IMR-90 (cell line): ENCODE results near the gene CYTH1. TPM values are rescaled to one million over a fixed set of nuclear protein-coding genes. Genes with fewer than 3 reads are reported as not detected.

Experiments used
- ATAC-seq: fragments of 200-7000 bp; cut with Tn5 transposase; 2 replicates; pipeline ENCODE4 v1.9.1; 2020; ENCODE audit warnings: low read depth, mild to moderate bottlenecking, moderate library complexity
- BruUV-seq: library from RNA; stranded (reverse); fragments of 400-500 nt; replicated peaks from 2 replicates; lab custom pipeline; 2021; lab: Mats Ljungman, UMichigan
- CTCF ChIA-PET: fragments of 300-600 bp; formaldehyde crosslinking; extraction: SDS; loops from one replicate; lab custom pipeline; 2021; ENCODE audit warnings: antibody characterized with exemption; lab: Yijun Ruan, JAX
- POLR2A ChIA-PET: fragments of 300-600 bp; sonication (Branson Sonifier 250); formaldehyde crosslinking; loops from one replicate; lab custom pipeline; 2022; ENCODE audit warnings: antibody characterized with exemption; ENCODE audit not compliant: unreplicated experiment; lab: Charles Lee
- DNase-seq: peaks from one replicate; pipeline ENCODE4 v3.0.0; 2013
- H2AFZ ChIP-seq: replicated peaks from 2 replicates; pipeline ENCODE3; 2013; ENCODE audit warnings: low read length, mild to moderate bottlenecking; ENCODE audit not compliant: poor library complexity
- H2AK5ac ChIP-seq: 2 replicates; pipeline ENCODE4 v1.6.1; 2013; ENCODE audit warnings: low read depth, low read length, inconsistent platforms
- H2AK9ac ChIP-seq: replicated peaks from 2 replicates; pipeline ENCODE3; 2013; ENCODE audit warnings: mild to moderate bottlenecking, low read depth, low read length, moderate library complexity; ENCODE audit not compliant: poor library complexity
- H2BK120ac ChIP-seq: 2 replicates; pipeline ENCODE4 v1.6.1; 2013; ENCODE audit warnings: low read depth, low read length, inconsistent platforms
- H2BK15ac ChIP-seq: 3 replicates; pipeline ENCODE4 v1.6.1; 2013; ENCODE audit warnings: low read depth, low read length, inconsistent platforms
- H2BK20ac ChIP-seq: 2 replicates; pipeline ENCODE4 v1.6.1; 2013; ENCODE audit warnings: low read depth, mild to moderate bottlenecking, inconsistent platforms, low read length, moderate library complexity
- H2BK5ac ChIP-seq: 2 replicates; pipeline ENCODE4 v1.6.1; 2013; ENCODE audit warnings: mild to moderate bottlenecking, low read depth, low read length, inconsistent platforms; ENCODE audit not compliant: poor library complexity, severe bottlenecking
- H3K14ac ChIP-seq: replicated peaks from 2 replicates; pipeline ENCODE4 v1.6.1; 2013; ENCODE audit warnings: low read depth, low read length, inconsistent platforms
- H3K18ac ChIP-seq: 2 replicates; pipeline ENCODE4 v1.6.1; 2013; ENCODE audit warnings: low read depth, low read length, control low read depth
- H3K23ac ChIP-seq: 2 replicates; pipeline ENCODE4 v1.6.1; 2013; ENCODE audit warnings: low read depth, low read length, inconsistent platforms
- H3K27ac ChIP-seq: 2 replicates; pipeline ENCODE4 v1.5.1; 2013; ENCODE audit warnings: mild to moderate bottlenecking, control low read depth, low read length; ENCODE audit not compliant: insufficient read depth
- H3K27me3 ChIP-seq: 2 replicates; pipeline ENCODE4 v1.6.1; 2013; ENCODE audit warnings: low read length; ENCODE audit not compliant: control insufficient read depth, insufficient read depth
- H3K36me3 ChIP-seq: 2 replicates; pipeline ENCODE4 v1.6.1; 2013; ENCODE audit warnings: low read length, mixed read lengths; ENCODE audit not compliant: control insufficient read depth, insufficient read depth
- H3K4ac ChIP-seq: 2 replicates; pipeline ENCODE4 v1.6.1; 2013; ENCODE audit warnings: low read depth, low read length, inconsistent platforms
- H3K4me1 ChIP-seq: 2 replicates; pipeline ENCODE4 v1.6.1; 2013; ENCODE audit warnings: low read length, mixed read lengths; ENCODE audit not compliant: control insufficient read depth, insufficient read depth
- H3K4me2 ChIP-seq: 2 replicates; pipeline ENCODE4 v1.6.1; 2013; ENCODE audit warnings: low read depth, mild to moderate bottlenecking, control low read depth, low read length, moderate library complexity
- H3K4me3 ChIP-seq: 2 replicates; pipeline ENCODE4 v1.5.1; 2013; ENCODE audit warnings: low read depth, mild to moderate bottlenecking, control low read depth, low read length, moderate library complexity; ENCODE audit not compliant: insufficient read depth
- H3K56ac ChIP-seq: 2 replicates; pipeline ENCODE4 v1.6.1; 2013; ENCODE audit warnings: low read length, inconsistent platforms; ENCODE audit not compliant: insufficient read depth; ENCODE audit errors: extremely low read depth
- H3K79me1 ChIP-seq, 2 experiments: 2 replicates each; pipeline ENCODE4 v1.6.1; 2013; ENCODE audit warnings: low read length in 2 of 2, inconsistent platforms in 1 of 2, low read depth in 1 of 2
- H3K9ac ChIP-seq: 2 replicates; pipeline ENCODE4 v1.6.1; 2013; ENCODE audit warnings: low read depth, low read length, control low read depth
- H3K9me1 ChIP-seq: 2 replicates; pipeline ENCODE4 v1.6.1; 2013; ENCODE audit warnings: low read length, inconsistent platforms; ENCODE audit not compliant: insufficient read depth
- H3K9me3 ChIP-seq: 2 replicates; pipeline ENCODE4 v1.6.1; 2013; ENCODE audit warnings: low read length; ENCODE audit not compliant: control insufficient read depth, insufficient read depth
- H4K20me1 ChIP-seq: 2 replicates; pipeline ENCODE4 v1.6.1; 2013; ENCODE audit warnings: low read length, inconsistent platforms; ENCODE audit not compliant: insufficient read depth
- H4K5ac ChIP-seq: 2 replicates; pipeline ENCODE4 v1.6.1; 2013; ENCODE audit warnings: mild to moderate bottlenecking, low read depth, low read length, control low read depth
- H4K8ac ChIP-seq, 2 experiments: 2 replicates each; pipeline ENCODE4 v1.6.1; 2013; ENCODE audit warnings: low read depth in 2 of 2, low read length in 2 of 2, control low read depth in 1 of 2, inconsistent platforms in 1 of 2
- H4K91ac ChIP-seq: 2 replicates; pipeline ENCODE4 v1.6.1; 2013; ENCODE audit warnings: low read depth, low read length, inconsistent platforms; ENCODE audit not compliant: insufficient read depth
- BHLHE40 ChIP-seq: fragments of 150-350 bp; IDR thresholded peaks from 2 replicates; pipeline ENCODE4 v1.6.1; 2016; ENCODE audit warnings: mild to moderate bottlenecking, low read depth, low read length
- CEBPB ChIP-seq: IDR thresholded peaks from 2 replicates; pipeline ENCODE4 v1.6.1; 2012; ENCODE audit warnings: low read depth, low read length, improper control_type of control experiment
- CHD1 ChIP-seq: IDR thresholded peaks from 2 replicates; pipeline ENCODE4 v1.6.1; 2012; ENCODE audit warnings: low read depth, low read length, improper control_type of control experiment
- MAFK ChIP-seq: IDR thresholded peaks from 2 replicates; pipeline ENCODE4 v1.6.1; 2012; ENCODE audit warnings: low read depth, low read length, improper control_type of control experiment
- MAZ ChIP-seq: IDR thresholded peaks from 2 replicates; pipeline ENCODE4 v1.6.1; 2012; ENCODE audit warnings: low read depth, mild to moderate bottlenecking, low read length, improper control_type of control experiment, moderate library complexity, borderline replicate concordance
- MXI1 ChIP-seq: IDR thresholded peaks from 2 replicates; pipeline ENCODE4 v1.6.1; 2012; ENCODE audit warnings: low read depth, mild to moderate bottlenecking, low read length, moderate library complexity, borderline replicate concordance
- NFE2L2 ChIP-seq: fragments of 150-350 bp; IDR thresholded peaks from 2 replicates; pipeline ENCODE4 v1.6.1; 2016; ENCODE audit warnings: low read depth, mild to moderate bottlenecking, low read length
- POLR2A ChIP-seq: IDR thresholded peaks from 2 replicates; pipeline ENCODE4 v1.6.1; 2012; ENCODE audit warnings: mild to moderate bottlenecking, low read depth, low read length
- RAD21 ChIP-seq: IDR thresholded peaks from 2 replicates; pipeline ENCODE4 v1.6.1; 2012; ENCODE audit warnings: low read length, improper control_type of control experiment
- RCOR1 ChIP-seq: IDR thresholded peaks from 2 replicates; pipeline ENCODE4 v1.6.1; 2012; ENCODE audit warnings: mild to moderate bottlenecking, low read length, improper control_type of control experiment; ENCODE audit not compliant: insufficient replicate concordance
- RFX5 ChIP-seq: IDR thresholded peaks from 2 replicates; pipeline ENCODE4 v1.8.0; 2012; ENCODE audit warnings: low read depth, mild to moderate bottlenecking, low read length, moderate library complexity
- SMC3 ChIP-seq: fragments of 150-350 bp; IDR thresholded peaks from 2 replicates; pipeline ENCODE4 v1.6.1; 2016; ENCODE audit warnings: low read depth, mild to moderate bottlenecking, antibody characterized with exemption, low read length, moderate library complexity
- WGBS, 2 experiments: methylation state at CpG; one replicate each; pipeline versions ENCODE4 v1.1.5 to v1.1.7; 2013; ENCODE audit warnings: missing lambda C conversion rate in 2 of 2; ENCODE audit not compliant: insufficient read length in 1 of 2; ENCODE audit errors: extremely low coverage in 2 of 2; 5-methylcytosine and 5-hydroxymethylcytosine counted together
- dilution Hi-C: fragments of 300-500 bp; cut with HindIII; formaldehyde crosslinking; loops from one replicate; pipeline ENCODE4 v1.14.3; 2018; ENCODE audit warnings: low sequenced_read_pairs; ENCODE audit not compliant: unreplicated experiment
- in situ Hi-C: fragments of 300-500 bp; cut with MboI; formaldehyde crosslinking; loops from 3 replicates; pipeline ENCODE4 v1.14.3; 2019; ENCODE audit warnings: low sequenced_read_pairs, inconsistent platforms, mixed read lengths
- intact Hi-C: fragments of 100-400 bp; cut with micrococcal nuclease; formaldehyde crosslinking; loops from 2 replicates; pipeline ENCODE4 v1.10.0; 2022
- polyA plus RNA-seq, 3 experiments: library from polyadenylated mRNA; depleted of rRNA; stranded (reverse); fragments of >200 nt; gene quantifications; 2 replicates each; pipeline ENCODE4 v1.2.3, GENCODE V29; 2012; ENCODE audit warnings: low replicate concordance in 1 of 3
- total RNA-seq: library from RNA; depleted of rRNA; stranded (reverse); fragments of >200 nt; gene quantifications from 2 replicates; pipeline ENCODE4 v1.2.3, GENCODE V29; 2012
- TF ChIP-seq, protein P1 (sequence below): fragments of 150-350 bp; IDR thresholded peaks from 2 replicates; pipeline ENCODE4 v1.6.1; 2017; ENCODE audit warnings: mild to moderate bottlenecking, antibody characterized with exemption, low read length, low read depth
- TF ChIP-seq, protein P2 (sequence below): conservative IDR thresholded peaks from 2 replicates; pipeline ENCODE4 v1.5.1; 2012; ENCODE audit warnings: mild to moderate bottlenecking, low read depth, low read length, improper control_type of control experiment

CYTH1 gene
- total and polyA plus RNA-seq, 2 of the 4 experiments (the other 2 are of a cell fraction): 7.9 to 12.4 TPM

DNA sequence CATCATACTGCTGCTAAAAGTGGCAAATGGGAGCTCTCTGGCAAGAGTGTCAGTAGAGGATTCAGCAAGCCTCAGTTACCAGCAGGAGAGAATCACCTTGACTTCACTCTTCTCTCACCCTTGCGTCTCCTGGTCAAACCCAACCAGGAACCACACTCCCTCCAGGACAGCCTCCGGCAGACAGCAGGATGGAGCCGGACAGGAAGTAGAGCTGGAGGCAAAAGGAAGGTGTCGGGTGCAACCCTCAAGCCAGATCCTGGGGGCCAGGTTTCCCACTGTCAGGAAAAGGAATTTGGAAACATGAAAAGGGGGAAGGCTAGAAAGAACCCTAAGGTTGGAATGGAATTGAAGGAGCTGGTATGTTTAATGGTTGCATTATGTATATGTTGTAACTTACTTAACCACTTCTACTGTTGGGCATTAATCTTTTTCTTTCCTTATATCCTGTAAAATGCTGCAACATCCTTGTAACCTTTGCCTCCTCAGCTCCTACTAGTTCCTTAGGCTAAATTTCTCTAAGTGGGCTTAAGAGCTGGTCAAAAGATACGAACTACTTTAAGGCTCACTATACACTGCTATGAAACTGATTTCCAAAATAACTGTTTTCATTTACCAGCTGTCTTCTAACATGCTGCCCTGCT is 40.3 kb downstream of the CYTH1 start:
- Histone ChIP-seq H2AFZ (no peak overlapping the region), H4K8ac (no peak overlapping the region), H3K56ac (no peak overlapping the region), H3K27me3 (no peaks in the 10 kb centered on the region), H3K4me2 (no peak overlapping the region), H3K79me1 (peaks cover 23 to 65% of the 10 kb centered on the region in 2 experiments), H3K4me3 (no peak overlapping the region), H4K91ac (no peak overlapping the region), H3K27ac (no peak overlapping the region), H3K4ac (no peak overlapping the region), H4K20me1 (peaks cover 20% of the 10 kb centered on the region), H2BK120ac (no peak overlapping the region), H2BK15ac (no peak overlapping the region), H3K23ac (no peak overlapping the region), H3K18ac (no peak overlapping the region), H3K9ac (no peak overlapping the region), H4K5ac (no peak overlapping the region), H2BK20ac (no peak overlapping the region), H3K9me1 (peaks cover 4% of the 10 kb centered on the region), H3K36me3 (no peaks in the 10 kb centered on the region), H2BK5ac (no peak overlapping the region), H3K4me1 (peaks cover 2% of the 10 kb centered on the region; the same call in 1 of the 2 replicates), H3K9me3 (no peaks in the 10 kb centered on the region), H2AK5ac (no peak overlapping the region), H3K14ac (no peak overlapping the region), H2AK9ac (no peak overlapping the region)
- WGBS, 2 experiments: no CpG with 5 or more reads among the region's 5 CpGs
- ChIA-PET POLR2A (no interaction called here), CTCF (no interaction called here)
- TF ChIP-seq RAD21 (no peak), CHD1 (no peak), NFE2L2 (no peak), MXI1 (no peak), RFX5 (no peak), CEBPB (no peak), SMC3 (no peak), POLR2A (no peak), RCOR1 (no peak), BHLHE40 (no peak), MAZ (no peak), MAFK (no peak)
- TF ChIP-seq, protein P1, sequence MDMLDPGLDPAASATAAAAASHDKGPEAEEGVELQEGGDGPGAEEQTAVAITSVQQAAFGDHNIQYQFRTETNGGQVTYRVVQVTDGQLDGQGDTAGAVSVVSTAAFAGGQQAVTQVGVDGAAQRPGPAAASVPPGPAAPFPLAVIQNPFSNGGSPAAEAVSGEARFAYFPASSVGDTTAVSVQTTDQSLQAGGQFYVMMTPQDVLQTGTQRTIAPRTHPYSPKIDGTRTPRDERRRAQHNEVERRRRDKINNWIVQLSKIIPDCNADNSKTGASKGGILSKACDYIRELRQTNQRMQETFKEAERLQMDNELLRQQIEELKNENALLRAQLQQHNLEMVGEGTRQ: no peak
- TF ChIP-seq, protein P2, sequence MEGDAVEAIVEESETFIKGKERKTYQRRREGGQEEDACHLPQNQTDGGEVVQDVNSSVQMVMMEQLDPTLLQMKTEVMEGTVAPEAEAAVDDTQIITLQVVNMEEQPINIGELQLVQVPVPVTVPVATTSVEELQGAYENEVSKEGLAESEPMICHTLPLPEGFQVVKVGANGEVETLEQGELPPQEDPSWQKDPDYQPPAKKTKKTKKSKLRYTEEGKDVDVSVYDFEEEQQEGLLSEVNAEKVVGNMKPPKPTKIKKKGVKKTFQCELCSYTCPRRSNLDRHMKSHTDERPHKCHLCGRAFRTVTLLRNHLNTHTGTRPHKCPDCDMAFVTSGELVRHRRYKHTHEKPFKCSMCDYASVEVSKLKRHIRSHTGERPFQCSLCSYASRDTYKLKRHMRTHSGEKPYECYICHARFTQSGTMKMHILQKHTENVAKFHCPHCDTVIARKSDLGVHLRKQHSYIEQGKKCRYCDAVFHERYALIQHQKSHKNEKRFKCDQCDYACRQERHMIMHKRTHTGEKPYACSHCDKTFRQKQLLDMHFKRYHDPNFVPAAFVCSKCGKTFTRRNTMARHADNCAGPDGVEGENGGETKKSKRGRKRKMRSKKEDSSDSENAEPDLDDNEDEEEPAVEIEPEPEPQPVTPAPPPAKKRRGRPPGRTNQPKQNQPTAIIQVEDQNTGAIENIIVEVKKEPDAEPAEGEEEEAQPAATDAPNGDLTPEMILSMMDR: no peak
- BruUV-seq: no TSS peak
- in situ Hi-C loops (no loop called here), intact Hi-C loops (no loop called here), dilution Hi-C loops (no loop called here)
- ATAC-seq (no peak), DNase-seq (no peak)
